CD4-positive, alpha-beta T cell treated with Interferon alpha-2 for 1 hour (primary cell): ENCODE data around the gene SEPSECS.

Source experiments
- DNase-seq, 2 donors: peaks; one replicate each; pipeline ENCODE4 v3.0.0-alpha.2; 2020 to 2022

Gene SEPSECS

DNA sequence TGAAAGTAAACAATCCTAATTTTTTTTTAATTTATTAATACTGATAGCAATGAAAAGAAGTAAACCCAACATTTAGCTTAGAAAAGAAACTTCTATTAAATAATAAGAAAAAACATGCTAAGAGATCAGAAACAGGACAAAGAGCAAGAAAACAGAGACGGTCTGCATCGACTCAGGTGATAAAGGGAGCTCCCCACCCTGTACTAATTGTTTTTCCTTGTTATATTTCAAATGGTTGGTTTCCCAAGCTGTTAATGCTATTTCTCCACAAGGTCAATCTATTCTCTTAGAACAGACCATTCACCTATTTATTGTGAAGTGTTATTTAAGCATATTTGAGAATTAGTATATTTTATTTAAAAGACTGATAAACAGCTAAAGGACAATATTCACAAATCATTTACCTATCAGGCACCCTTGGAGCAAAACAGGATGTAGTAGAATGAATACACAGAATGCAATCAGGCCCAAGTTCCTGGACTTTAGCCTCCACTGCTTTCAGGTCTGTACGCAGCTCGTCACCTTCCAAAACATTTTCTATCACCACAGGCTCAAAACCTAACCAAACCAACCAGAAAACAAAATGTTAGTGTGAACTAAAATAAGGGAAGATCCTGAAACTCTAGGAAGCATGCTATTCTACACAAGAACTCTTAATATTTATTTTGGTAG, 5.5 kb downstream of the SEPSECS start:
- no peak for DNase-seq

DNA sequence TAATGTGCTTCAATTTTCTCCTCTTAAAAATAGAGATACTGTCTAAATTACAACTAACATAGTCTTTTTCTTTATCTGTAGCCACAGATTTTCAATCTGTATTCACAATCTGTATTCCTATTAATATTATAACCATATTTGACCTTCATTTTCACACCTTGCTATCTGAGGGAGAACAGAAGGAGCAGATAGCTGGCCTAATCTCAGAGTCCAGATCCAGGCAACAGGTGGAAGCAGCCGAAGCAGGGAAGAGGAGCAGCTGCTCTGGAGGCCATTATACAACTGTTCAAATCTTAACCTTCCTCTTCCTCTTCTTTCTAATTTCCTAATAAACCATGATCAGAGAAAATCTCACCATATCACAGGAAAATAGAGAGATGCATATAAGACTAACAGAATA, 14.2 kb downstream of the SEPSECS start:
- DNase-seq, result no peak

DNA sequence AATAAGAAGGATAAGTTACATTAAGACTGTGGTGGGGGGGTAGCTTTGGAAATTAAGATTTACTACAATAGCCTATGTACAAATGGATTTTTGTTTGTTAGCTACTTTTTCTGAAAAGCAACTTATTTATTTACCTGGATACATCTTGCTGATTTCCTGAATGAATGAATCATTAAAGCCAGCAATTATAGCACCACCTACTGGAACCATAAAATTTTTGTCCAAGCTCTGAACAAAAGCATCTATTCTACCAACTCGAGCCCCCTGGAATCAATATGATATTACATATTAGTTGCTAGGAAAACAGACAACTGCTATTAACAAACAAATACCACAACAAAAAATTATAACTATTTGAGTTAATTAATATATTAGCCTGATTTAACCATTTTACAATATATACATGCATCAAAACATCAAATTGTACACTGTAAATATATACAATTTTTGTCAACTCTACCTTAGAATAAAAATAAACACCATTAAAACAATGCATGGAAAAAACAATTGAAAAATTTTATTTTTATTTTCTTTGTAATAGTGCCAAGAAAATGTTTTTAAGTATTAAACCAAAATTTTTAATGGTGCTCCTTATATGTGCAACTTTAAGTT, 15.3 kb downstream of the SEPSECS start:
- peak in 1 of 2 donors; percentile 24 for DNase-seq

DNA sequence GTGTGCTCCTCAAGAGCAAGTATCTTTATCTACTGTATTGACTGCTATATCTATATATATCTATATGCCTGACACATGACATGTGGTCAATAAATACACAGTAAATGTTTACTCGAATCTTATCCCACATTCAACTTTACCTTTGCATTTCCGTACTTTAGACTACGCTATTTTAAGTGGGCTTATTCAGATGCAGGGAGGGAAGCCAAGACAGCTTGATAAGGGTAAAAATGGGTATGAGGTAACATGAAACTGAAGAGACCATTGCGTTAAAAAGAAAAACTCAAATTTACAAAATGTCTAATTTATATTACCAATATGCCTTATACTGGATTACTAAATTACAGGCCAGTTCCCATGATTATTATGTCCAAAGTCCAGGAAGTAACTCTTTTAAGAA, 17.8 kb downstream of the SEPSECS start:
- no peak for DNase-seq

DNA sequence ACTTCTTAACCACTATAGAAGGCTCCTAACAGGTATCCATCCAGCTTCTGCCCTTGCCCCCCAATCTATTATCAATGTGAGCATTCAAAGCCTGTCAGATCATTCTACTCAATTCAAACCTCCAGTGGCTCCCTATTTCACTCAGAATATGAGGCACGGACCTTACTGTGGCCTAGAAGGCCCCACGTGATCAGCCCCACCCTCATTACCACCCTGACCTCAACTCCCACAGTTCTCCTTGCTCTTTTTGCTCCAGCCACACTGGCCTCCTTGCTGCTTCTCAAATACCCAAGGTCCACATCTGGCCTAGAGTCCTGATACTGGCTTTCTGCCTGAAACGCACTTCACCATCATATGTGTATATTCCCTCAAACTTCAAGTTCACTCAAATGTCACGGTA, 18.7 kb downstream of the SEPSECS start:
- no peak for DNase-seq

- DNase-seq, result no peak
Measured at GRCh38 chr4:25133132-25133531, 27.1 kb downstream of the SEPSECS start.

GRCh38 chr4:25131926-25132325, 28.3 kb downstream of the SEPSECS start:
- DNase-seq, result no peak

GRCh38 chr4:25131381-25131780, 28.9 kb downstream of the SEPSECS start:
- DNase-seq, result no peak

- DNase-seq, result no peak
Measured at GRCh38 chr4:25129917-25130316, 30.3 kb downstream of the SEPSECS start.

DNA sequence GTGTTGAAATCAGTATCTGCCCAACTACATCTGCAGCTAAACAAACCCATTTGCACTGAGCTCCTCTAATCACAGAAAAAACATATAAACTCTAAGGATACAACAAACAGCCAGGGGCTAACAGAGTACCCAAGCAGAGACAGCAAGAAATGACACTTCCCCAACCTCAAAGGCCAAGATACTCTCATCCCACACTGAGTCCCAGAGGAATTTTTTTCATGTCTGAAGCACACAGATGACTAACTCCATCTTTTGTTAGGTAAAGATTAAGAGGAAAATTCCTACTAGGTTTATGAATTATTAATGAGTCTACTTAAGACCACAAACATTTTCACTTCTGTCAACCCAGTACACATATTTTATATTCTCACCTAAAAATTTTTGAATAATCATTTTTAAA, 31.6 kb downstream of the SEPSECS start:
- no peak for DNase-seq

- no peak for DNase-seq
Measured at GRCh38 chr4:25123236-25123635, 37.0 kb downstream of the SEPSECS start.

- no peak for DNase-seq
Measured at GRCh38 chr4:25120146-25120940, 39.9 kb downstream of the SEPSECS start.

GRCh38 chr4:25117716-25118472, 42.4 kb downstream of the SEPSECS start:
- no peak for DNase-seq

DNA sequence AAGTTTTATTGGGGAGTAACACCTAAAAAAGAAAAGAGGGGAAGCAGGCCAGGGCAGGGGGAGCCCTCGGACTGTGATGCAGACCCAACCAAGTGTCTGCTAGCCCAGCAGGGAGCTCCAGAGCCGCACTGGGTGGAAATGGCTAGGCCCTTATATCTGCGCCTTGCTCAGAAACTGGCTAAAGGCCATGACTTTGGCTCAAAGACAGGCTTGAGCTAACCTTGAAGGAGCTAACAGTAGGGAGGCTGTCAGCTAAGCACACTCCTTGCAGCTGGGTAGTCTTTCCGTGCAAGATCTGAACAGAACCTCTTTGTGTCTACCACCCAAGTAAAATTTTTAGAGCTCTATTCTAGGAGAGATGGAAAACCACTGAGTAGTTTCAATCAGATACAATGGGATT, 43.0 kb downstream of the SEPSECS start:
- no peak for DNase-seq

DNA sequence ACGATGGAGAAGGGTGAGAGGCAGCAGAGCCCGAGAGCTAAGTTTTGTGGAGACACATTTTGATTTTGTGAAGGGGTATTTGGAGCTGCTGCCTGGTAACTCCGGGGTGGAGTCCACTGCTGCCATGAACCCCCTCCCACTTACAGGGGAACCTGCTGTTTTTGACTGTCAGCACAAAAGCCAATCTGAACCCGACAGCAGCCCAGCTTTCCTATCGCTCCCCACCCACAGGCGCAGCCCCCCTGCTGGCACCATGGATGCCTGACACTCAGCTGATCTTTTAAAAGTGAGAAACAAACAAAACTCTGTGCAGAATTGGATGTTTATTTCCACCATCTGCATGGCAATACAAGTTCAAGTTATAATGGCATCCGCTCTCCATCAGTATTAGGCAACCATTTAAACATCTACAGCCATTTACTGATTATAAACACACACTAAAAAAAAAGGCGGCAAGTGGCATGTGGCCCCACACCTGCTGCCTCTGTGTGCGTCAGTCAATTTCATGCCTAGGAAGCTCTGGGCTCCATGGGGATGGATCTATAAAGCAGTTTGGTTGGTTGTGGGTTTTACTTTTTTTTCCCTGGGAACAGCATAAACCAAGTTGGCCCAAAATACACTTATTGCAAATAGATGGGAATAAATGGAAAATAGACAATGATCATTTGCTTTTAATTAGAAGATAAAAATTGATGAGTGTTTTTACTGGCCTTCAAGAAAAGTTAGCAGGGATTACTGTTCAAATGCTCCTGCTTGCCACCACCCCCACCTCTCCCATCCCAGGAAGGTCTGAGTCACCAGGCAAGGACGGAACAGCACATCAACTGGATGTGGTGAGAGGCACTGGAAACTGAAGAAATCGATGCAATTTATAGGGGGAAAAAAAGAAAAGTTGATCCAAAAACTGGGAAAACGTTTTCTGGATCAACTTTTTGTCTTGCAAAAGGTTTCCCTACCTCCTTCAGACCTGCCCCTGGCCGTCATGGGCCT, 46.0 kb downstream of the SEPSECS start:
- DNase-seq, result no peak

GRCh38 chr4:25112995-25113380, 47.3 kb downstream of the SEPSECS start:
- no peak for DNase-seq

DNA sequence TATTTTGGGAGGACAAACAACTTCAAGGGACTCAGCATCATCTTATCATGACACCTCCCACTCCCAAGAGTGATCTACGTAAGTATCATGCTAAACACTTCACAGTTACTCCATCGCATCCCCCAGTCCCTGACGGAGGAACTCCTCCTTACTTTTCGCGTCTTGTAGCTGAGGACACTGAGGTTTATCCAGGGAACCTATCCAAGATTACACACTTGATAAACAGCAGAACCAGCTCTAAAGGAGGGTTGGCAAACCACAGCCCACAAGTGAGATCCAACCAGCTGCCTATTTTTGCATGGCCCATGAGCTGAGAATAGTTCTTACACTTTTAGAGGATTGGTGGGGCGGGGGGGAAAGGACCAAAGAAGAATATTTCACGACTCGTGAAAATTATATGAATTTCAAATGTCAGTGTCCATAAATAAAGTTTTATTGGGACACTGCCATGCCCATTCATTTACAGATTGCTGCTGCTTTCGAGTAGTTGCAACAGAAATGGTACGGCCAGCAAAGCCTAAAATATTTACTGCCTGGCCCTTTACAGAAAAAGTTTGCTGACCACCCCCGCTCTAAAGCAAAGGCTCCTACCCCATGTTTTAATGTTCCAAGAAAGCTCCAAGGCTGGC, 47.8 kb downstream of the SEPSECS start:
- DNase-seq, result no peak

- DNase-seq, result no peak
Measured at GRCh38 chr4:25111648-25112196, 48.5 kb downstream of the SEPSECS start.

DNA sequence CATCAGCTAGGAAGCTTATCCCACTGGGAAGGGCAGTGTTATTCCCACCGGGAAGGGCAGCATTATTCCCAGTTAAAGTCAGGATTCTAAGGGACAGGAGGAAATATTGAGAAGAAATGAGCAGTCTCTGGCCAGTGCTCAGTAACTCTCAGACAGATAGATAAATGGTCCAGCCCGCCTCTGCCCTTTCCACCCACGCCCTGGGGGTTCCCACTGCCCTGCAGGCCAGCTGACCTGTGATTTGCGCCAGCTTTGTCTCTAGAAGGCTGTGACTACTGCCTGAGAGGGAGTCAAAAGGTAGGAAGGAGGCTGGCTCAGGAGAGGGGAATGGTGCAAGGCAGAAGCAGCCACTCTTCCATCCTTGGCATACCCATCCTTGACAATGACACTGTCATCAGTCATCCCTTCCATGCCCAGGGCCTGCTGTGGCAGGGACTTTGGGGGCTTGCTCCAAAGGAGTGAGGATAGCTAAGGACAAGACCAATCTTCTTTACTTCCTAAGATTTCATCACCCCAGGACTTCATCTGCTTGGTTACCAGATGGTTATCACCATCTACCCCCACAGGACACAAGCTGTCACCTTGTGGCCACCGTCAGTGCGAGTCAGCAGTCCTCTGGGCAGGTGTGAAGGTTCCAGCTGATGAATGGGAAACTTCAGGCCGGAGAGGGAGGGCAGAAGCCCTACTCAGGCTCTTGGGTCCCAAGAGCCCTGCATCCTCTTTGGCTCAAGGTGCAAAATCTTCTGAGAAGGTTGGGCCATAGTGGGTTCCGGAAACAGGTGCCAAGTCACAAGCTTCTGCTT, 49.5 kb downstream of the SEPSECS start:
- no peak for DNase-seq

GRCh38 chr4:25109511-25109910, 50.7 kb downstream of the SEPSECS start:
- no peak for DNase-seq
